HG03378 (cell line): ENCODE data around the gene TCEAL1.
A peak's percentile ranks its signal among the peaks of the same experiment; 100 is the strongest.
"Not testable (repeated sequence)": the region's sequence is repeated elsewhere in the genome, so short reads cannot be mapped to it uniquely, and the experiment has no call there.

ENCODE experiments used
- ATAC-seq: cut with Tn5 transposase; IDR thresholded peaks from one replicate; pipeline ENCODE4 v1.9.1; 2021; ENCODE audit warnings: mild to moderate bottlenecking, moderate library complexity; ENCODE audit not compliant: unreplicated experiment

The TCEAL1 gene

DNA sequence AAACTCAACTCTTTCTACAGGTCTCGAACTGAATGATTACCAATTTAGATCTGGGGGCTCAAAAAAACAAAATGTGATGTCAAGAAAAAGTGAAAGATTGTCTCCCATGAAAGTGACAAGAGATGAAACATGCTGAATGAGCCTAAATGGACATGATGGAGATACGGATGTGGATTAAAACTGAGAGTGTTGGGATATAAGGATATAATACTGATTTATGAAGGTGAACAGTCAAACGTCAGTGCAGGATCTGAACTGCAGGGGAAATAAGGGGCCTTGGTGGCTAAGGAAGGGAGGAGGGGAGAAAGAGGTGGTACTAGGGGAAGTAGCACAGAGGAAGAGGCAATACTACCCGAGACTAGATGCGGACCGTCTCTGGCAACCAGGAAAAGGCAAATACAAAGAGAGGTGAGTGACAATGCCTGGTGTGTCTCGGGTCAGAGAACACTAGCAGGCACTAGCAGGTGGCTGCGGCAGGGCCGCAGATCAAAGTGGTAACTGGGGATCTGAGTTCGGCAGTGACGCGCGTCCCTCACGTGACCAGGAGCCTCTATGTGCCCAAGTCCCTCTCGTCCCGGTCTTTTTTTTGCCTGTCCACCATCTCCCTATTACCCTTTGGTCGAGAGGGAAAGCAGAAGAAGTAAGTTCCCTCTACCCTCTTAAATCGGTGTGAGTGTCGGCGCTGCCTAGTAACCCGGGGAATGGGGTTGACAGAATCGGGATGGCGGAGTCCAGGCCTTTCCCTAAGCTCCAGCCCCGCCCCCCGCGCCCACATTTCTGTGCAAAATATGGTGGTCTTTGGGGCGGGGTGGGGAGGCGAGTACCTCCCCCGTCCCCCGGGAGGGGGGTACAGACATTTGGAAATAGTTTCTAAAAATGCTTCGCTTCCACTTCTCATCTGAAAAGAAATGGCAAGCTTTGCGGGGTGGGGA lies at the start of gene TCEAL1:
Gene TCEAL1 (plus strand): TSS at position 590 of the 932 bp plus-strand sequence. CDS start 942 bp downstream, outside the sequence.
- peak; percentile 53 for ATAC-seq

GRCh38 chrX:103584596-103584995 lies 44.2 kb upstream of the TCEAL1 start:
- no peak for ATAC-seq

- ATAC-seq, result peak; percentile 50
These were observed 43.1 kb upstream of the TCEAL1 start, which contains the start of gene TCEAL4 for GRCh38 chrX:103585411-103586313. TCEAL4 (plus strand) TSS chrX:103585515; CDS start chrX:103586676, 1,161 bp downstream.

- no peak for ATAC-seq
These were observed 42.5 kb upstream of the TCEAL1 start for GRCh38 chrX:103586314-103586646.

DNA sequence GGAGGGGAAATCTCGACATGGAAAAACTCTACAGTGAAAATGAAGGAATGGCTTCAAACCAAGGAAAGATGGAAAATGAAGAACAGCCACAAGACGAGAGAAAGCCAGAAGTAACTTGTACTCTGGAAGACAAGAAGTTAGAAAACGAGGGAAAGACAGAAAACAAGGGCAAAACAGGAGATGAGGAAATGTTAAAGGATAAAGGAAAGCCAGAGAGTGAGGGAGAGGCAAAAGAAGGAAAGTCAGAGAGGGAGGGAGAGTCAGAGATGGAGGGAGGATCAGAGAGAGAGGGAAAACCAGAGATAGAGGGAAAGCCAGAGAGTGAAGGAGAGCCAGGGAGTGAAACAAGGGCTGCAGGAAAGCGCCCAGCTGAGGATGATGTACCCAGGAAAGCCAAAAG lies 42.1 kb upstream of the TCEAL1 start:
- no peak for ATAC-seq

- not testable (repeated sequence) for ATAC-seq
These were observed 36.5 kb upstream of the TCEAL1 start for GRCh38 chrX:103592295-103592694.

- ATAC-seq, result not testable (repeated sequence)
These were observed 33.6 kb upstream of the TCEAL1 start for GRCh38 chrX:103595202-103595601.

GRCh38 chrX:103607364-103608305 lies 21.1 kb upstream of the TCEAL1 start, which contains the start of gene TCEAL3:
TCEAL3 (plus strand) TSS chrX:103607963; CDS start chrX:103609065, 1,102 bp downstream.
- ATAC-seq, result no peak

DNA sequence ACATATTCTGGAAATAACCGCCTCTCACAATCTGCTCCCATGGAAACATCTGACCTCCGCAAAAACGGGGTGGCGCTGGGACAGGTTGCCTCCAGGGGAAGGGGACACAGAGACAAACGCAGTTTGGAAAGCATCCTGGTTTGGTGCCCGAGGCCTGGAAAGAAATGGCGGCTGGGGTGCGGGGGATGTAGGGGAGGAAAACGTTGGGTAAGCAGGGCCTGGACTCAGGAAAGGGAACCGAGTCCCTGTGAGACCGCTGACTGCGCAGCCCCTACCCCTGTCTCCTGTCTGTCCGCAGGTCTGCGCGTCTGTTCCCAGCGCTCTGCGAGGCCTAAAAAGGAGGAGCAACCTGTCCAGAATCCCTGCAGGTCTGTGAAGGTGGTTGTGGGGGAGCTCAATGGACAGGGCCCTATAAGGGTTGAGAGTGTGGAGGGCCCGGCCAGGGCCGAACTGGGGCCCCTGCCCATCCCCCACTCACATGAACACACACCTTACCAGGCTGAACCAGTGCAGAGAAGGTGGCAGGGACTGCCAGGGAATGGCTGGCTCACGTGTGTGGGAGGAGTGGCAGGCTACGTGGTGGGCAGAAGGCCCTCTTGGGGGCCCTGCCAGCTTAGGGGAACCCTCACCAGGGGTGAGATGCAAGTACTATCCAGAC lies 20.3 kb upstream of the TCEAL1 start:
- no peak for ATAC-seq

DNA sequence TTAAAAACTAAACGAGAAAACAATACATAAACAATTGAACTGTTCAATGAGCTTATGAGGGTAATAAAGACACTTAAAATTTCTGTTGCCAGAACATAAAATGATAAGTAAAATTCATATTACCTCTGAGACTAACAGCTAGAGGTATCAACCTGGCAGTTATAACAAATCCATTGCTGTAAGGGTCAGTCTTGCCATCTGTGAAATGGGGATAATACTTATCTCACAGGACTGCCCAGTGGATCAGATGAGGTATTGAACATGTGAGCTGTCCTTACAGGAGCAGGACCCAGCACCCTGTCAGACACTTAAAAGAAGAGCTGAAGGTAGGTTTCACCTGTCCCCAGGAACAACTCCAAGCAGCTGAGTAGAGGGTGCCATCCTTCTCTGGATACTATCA lies 18.5 kb upstream of the TCEAL1 start:
- no peak for ATAC-seq

DNA sequence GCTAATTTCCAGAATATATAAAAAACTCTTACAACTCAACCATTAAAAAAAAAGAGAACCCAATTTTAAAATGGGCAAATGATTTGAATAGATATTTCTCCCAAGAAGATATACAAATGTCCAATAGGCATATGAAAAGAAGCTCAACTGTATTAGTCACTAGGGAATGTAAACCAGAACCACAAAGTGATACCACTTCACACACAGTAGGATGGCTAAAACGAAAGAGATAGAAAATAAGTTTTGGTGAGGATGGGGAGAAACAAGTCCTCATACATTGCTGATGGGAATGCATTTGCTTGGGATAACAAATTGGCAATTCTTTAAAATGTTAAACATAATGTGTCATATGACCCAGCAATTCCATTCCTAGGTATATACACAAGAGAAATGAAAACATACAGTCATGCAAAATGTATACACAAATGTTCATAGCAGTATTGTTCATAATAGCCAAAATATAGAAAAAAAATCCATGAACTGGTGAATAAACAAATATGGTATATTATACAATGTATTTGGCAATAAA lies 15.3 kb upstream of the TCEAL1 start:
- ATAC-seq, result no peak

DNA sequence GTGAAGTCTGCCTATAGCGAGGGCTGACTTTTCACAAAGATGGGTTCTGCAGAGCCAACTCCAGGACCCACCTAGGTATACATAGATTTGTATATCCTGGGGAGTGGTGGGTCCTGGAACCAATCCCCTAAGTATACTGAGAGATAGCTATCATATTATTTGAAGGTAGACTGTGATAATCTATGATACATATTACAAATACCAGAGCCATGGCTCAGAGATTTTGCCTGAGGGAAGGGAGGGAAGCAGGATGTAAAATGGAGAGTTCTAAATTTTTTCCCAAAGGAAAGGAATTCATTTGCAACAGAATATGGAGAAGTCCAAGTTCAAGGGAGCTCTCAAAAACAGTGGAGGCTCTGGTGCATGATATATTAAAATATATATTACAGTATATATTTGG lies 13.8 kb upstream of the TCEAL1 start:
- no peak for ATAC-seq

DNA sequence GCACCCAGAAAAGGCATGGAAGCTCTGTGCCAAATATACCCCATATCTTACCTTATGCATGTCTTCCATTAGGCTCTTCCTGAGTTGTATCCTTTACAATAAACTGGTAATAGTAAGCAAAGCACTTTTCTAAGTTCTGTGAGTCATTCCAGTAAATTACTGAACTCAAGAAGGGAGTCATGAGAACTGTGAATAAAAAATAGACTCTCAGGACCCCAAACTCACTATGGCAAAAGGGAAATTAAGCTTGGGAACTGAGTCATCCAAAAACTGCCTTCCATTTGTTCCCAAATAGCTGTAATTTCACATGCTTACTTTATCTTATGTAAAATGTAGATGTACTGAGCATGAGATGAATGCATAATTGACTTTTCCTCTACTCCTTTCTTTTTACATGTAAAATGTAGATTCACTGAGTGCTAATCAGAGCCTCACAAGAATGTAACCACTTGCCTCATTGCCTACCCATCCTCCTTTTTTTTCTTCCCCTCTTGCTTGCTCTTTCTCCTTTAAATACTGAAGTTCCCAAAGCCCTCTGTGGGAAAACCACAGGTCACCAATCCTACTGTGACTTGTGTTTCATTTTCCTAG lies 12.9 kb upstream of the TCEAL1 start:
- no peak for ATAC-seq

- ATAC-seq, result no peak
These were observed 12.0 kb upstream of the TCEAL1 start for GRCh38 chrX:103616676-103617186.

GRCh38 chrX:103624111-103624510 lies 4.7 kb upstream of the TCEAL1 start:
- ATAC-seq, result no peak

DNA sequence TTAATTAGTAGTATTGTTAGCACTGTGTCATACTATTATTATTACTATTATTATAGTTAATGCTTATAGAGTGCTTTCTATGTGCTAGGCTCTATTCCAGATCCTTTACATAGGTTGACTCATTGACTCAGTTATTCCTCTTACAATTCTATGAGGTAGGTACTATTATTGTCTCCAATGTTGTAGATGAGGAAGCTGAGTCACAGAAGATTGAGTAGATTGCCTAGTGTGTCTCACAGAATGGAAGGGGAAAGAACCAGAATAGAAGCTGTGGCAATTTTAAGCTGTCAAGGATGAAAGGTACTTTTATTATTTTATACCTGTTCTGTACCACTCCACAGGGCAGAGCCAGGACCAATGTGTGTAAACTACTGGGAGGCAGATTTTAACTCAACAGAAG lies 1.9 kb upstream of the TCEAL1 start:
- no peak for ATAC-seq

DNA sequence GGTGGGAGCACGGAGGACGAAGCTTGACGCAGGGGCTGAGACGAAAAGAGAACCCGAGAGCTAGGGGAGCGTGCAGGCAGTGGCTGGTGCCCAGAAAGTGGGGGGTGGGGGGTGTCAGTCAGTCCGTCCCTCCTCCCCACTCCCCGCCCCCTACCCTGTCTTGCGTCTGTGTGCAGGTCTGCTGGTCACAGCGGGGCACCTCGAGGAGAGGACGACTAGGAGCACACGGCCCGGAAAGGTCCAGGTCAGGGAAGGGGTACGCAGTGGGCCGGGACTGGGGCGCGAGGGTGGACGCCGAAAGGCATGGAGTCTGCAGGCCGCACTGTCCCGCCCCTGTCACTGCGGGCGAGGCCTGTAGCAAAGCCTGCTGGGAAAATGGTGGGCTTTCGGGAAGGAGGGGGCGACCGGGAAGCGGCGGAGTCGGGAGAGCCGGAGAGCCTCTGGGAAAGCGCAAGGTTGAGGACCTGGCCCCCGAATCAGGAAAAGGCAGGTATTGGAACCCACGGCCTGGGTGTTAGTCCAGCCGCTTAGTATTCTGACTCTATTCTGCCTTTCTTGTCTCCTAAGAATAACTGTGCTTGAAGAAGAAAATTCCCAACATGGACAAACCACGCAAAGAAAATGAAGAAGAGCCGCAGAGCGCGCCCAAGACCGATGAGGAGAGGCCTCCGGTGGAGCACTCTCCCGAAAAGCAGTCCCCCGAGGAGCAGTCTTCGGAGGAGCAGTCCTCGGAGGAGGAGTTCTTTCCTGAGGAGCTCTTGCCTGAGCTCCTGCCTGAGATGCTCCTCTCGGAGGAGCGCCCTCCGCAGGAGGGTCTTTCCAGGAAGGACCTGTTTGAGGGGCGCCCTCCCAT lies 769 bp downstream of the TCEAL1 start:
- ATAC-seq, result peak; percentile 37

- ATAC-seq, result no peak
These were observed 1.4 kb downstream of the TCEAL1 start for GRCh38 chrX:103630171-103630511.
